NCI-H510A (cell line): ENCODE measurements around the gene ST8SIA6.

Experiments used
- DNase-seq: peaks from one replicate; lab custom pipeline; 2025; lab: John Stamatoyannopoulos, UW

ST8SIA6 gene

GRCh38 chr10:17385066-17385465, 69.3 kb downstream of the ST8SIA6 start:
- DNase-seq, result no peak

DNA sequence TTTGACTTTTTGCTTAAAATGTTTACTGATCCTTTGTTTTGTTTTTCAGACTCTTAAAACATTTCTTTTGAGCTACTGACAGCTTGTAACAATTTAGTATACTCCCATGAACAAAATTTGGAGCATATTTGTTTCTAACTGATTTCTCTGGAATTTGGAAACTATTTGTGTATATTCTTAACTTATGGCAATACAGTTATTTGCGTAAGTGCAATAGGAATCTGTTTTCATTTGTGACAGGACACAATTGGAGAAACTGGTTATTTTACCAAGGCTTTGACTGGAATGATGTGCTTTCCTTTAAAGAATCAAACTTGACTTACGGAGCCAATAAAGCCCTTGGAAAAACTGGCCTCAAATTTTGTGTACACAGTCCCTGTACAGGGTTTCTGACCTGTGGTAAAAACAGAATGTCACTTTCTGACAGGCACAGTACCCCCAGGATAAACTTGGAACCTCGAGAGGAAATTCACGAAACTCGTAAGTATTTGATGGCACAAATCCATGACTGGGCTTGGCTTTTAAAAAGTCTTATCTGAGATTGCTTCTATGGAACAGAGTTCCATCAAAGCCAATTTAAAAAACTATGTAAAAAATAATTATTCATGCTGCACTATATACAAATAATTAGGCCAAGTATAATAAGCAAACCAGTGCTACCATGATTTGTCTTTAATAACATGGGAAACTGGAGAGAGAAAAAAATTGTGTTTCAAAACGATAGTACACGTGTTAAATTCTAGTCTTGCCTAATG, 70.4 kb downstream of the ST8SIA6 start:
- no peak for DNase-seq

DNA sequence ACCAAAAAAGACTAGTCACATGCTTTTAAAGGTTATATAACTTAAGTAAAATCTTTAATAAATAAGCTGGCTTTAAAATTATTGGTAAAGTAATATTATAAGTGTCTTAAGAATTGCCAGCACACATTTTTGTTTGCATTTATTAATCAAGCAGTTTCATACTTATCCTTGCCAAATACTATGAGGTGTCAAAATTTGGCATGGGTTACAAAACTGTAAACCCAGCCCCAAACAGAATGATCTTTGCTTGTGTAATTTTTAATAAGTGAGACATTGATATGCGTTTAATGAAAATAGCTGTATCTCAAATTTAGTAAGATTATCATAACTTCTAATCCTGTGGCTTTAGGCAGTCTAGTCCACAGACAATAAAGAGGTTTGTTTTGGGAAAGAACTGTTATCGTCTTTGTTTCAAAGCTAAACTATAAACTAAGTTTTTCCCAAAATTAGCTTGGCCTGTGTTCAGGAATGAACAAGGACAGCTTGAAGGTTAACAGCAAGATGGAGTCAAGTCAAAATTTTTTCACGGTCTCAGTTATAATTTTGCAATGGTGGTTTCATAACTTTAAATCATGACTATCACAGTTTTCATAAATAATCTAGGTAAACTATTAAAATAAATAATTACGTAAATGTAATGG, 72.8 kb downstream of the ST8SIA6 start:
- DNase-seq, result no peak

GRCh38 chr10:17380888-17381287, 73.5 kb downstream of the ST8SIA6 start:
- no peak for DNase-seq

GRCh38 chr10:17380016-17380415, 74.4 kb downstream of the ST8SIA6 start:
- no peak for DNase-seq

DNA sequence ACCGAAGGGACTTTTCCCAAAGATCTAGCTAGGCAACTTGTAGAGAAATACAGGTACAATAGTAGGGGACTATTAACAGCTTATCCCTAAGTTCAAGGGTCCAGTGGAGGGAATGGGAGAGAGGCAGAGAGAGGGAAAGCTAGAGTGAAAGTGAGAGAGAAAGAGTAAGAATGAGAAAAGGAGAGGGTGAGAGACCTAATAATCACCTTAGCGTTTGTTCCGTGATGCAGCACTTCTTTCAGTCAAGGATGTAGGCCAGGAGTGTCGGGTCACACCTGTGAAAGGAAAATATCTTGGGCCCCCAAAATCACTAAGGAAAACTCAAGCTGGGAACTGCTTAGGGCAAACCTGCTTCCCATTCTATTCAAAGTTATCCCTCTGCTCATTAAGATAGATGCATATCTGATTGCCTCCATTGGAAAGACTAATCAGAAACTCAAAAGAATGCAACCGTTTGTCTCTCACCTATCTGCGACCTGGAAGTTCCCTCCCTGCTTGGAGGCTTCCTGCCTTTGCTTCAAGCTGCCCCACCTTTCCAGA, 75.2 kb downstream of the ST8SIA6 start:
- no peak for DNase-seq

GRCh38 chr10:17375936-17376584, 78.3 kb downstream of the ST8SIA6 start:
- DNase-seq, result no peak

DNA sequence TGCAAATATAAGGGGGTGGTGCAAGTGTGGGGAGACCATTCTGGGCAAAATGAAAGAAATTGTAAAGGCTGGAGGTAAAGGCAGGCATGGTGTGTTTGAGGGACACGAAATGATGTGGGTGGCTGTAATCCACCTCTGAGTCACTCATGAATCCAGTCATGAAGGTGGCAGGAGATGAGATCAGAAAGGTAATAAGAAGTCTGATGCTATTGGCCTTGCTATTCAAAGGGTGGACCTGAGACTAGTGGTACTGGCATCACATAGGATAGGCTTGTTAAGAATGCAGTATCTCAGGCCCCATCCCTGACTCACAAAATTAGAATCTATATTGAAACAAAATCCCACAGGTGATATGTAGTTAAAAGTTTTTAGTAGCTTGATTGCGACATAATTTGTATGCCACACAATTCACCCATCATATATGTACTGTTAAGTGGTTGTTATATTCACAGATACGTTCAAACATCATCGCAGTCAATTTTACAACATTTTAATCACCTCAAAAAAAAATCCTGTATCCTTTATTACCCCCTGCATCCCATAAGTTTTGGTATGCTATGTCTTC, 85.6 kb downstream of the ST8SIA6 start:
- no peak for DNase-seq

DNA sequence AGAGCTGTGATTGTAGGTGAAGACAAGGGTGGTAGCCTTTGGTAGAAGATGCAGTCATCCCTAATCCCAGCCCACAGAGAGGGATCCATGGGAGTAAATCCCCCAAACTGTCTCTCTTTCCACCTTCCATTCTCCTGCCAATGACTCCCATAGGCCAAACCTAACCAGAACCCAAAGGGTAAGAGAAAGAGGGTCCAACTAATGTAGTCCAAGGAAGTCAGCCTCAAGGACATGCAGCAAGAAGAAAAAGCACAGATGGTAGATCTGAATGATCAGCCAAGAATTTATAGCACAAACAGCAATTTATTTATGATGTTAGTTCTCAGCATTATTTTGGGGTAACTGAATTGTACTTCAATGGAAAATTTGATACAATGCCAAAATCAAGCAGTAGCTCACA, 87.7 kb downstream of the ST8SIA6 start:
- DNase-seq, result no peak

DNA sequence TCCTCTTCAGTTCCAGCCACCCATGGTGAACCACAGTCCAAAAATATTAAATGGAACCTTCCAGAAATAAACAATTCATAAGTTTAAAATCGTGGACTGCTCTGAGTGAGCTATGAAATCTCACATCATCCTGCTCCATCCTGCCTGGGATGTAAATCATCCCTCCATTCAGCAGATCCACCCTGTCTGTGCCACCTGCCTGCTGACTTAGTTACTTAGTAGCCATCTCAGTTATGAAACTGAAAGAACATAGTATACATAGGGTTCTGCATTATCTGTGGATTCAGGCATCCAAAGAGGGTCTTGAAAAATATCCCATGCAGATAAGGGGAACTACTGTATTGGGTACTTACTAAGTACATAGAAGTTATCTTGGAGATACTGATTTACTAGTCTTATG, 89.0 kb downstream of the ST8SIA6 start:
- DNase-seq, result no peak

- DNase-seq, result no peak
Observed at GRCh38 chr10:17358461-17358860, 95.9 kb downstream of the ST8SIA6 start.

- DNase-seq, result no peak
Observed at GRCh38 chr10:17357781-17358180, 96.6 kb downstream of the ST8SIA6 start.

- DNase-seq, result no peak
Observed at GRCh38 chr10:17356820-17357219, 97.6 kb downstream of the ST8SIA6 start.

DNA sequence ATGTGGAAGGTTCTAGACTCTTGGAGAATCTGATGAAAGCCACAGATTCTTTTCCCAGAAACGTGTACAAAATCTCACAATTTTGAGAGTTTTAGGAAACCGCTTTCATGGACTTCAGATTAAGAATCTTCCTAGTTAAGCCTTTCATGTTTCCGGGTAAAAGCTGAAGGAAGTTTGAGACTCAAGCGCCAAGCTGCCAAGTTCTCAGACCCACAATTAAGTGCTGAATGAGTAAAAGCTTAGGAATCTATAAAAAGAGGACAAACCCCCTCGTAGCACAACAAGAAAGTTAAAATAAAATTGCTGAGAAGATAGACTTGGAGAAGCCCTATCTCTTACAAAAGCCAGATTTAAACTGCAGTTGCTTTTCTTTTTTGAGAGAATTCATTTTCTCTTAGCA, 99.6 kb downstream of the ST8SIA6 start:
- no peak for DNase-seq

GRCh38 chr10:17353568-17354300, 100.7 kb downstream of the ST8SIA6 start:
- DNase-seq, result no peak

DNA sequence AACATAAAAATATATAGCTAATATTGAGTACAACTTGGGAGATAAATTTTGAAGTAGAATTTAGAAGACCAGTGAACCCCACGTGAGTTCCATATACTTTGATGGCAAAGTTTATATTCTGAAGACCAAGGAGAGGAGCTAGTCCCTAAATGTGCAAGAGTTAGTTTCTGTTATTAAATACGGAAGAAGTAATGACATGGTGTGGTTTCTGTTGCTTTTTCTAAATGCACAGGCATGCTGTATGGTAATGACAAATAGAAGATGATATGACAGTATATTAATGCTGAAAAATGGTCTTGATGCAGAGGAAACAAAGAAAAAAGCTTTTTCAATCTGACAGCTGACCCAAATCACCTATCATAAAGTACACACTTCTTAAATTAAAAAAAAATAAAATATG, 101.8 kb downstream of the ST8SIA6 start:
- no peak for DNase-seq

GRCh38 chr10:17351506-17351905, 102.9 kb downstream of the ST8SIA6 start:
- DNase-seq, result no peak

DNA sequence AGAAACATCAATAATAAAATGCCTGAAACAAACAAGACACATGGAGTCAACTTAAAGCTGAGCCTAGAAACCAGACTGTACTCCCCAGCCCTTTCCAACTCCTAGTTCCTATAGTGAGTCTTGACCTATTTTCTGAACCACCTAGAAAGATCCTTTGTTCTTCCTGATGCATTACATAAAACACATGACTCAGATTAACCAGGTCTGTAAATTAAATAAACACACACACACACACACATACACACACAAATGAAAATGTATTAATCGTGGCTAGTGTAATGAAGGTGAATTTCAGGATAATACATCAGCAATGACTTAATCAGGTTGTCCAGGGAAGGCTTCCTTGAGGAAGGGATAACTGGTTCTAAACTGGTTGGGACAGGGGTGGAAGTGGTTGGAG, 104.7 kb downstream of the ST8SIA6 start:
- no peak for DNase-seq

GRCh38 chr10:17348501-17349349, 105.7 kb downstream of the ST8SIA6 start:
- DNase-seq, result no peak

DNA sequence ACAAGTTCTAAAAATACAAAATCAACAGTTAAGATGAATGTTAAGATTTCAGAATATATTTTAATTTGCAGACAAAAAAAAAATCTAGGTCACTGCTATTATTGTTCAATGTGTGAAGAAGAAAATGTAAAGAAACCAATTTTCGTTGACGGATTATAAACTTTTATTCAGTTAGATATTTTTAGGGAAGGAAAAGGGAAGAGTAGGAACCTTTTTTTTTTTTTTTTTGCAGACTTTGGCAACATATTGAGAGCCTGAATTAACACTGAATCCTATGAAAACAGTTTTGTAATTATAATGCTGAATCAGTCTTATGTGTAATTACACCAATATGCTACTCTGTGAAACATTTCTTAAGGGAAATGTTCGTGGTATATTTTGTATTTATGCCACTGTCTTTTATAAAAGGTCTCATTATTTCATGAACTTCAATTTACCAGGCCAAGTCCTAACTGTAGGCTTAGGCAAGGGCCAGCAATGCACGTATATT, 106.3 kb downstream of the ST8SIA6 start:
- no peak for DNase-seq

GRCh38 chr10:17344206-17344605, 110.2 kb downstream of the ST8SIA6 start:
- no peak for DNase-seq
